ENCODE results near the gene SEBOX.

DNA sequence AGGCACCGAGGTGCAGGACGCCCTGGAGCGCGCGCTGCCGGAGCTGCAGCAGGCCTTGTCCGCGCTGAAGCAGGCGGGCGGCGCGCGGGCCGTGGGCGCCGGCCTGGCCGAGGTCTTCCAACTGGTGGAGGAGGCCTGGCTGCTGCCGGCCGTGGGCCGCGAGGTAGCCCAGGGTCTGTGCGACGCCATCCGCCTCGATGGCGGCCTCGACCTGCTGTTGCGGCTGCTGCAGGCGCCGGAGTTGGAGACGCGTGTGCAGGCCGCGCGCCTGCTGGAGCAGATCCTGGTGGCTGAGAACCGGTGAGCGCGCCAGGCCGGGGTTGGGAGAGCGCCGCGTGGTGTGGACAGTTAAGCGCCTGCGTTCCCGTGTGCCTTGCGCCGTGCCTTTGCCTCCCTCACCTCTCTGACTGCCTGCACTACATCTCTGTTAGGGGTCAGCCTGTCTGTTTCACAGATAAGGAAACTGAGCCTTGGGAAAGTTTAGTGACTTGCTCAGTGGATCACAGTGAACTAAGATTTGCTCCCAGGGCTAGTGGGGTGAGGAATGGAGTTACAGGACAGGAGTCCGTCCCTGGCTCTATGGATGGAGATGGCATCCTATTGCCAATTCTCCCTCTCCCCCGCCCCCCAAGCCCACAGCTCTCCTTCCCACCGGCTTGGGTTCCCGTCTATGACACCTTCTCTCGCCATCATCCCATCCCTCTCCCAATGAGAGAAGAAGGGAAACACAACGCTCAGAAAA lies 7.4 kb upstream of the SEBOX start:
- TF ChIP-seq POLR2A (IDR thresholded peaks at IDR 0.05) (no peak), POLR2AphosphoS5 (IDR thresholded peaks at IDR 0.05) (no peak)
- TF ChIP-seq, protein P1, sequence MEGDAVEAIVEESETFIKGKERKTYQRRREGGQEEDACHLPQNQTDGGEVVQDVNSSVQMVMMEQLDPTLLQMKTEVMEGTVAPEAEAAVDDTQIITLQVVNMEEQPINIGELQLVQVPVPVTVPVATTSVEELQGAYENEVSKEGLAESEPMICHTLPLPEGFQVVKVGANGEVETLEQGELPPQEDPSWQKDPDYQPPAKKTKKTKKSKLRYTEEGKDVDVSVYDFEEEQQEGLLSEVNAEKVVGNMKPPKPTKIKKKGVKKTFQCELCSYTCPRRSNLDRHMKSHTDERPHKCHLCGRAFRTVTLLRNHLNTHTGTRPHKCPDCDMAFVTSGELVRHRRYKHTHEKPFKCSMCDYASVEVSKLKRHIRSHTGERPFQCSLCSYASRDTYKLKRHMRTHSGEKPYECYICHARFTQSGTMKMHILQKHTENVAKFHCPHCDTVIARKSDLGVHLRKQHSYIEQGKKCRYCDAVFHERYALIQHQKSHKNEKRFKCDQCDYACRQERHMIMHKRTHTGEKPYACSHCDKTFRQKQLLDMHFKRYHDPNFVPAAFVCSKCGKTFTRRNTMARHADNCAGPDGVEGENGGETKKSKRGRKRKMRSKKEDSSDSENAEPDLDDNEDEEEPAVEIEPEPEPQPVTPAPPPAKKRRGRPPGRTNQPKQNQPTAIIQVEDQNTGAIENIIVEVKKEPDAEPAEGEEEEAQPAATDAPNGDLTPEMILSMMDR (IDR thresholded peaks at IDR 0.05), result peak in 1 of 4 experiments; percentile 8

All from gastroesophageal sphincter (tissue), 3 donors.